Peyer's patch (tissue), 4 donors: ENCODE data around the gene GPR162. TPM values are rescaled to one million over a fixed set of nuclear protein-coding genes. Genes with fewer than 3 reads are reported as not detected.

Experiments used
- DNase-seq, 3 donors: peaks; one replicate each; pipeline ENCODE4 v3.0.0-alpha.2; 2017 to 2019
- H3K27ac ChIP-seq, 4 donors: fragments of 200-600 bp; sonication (generic); one replicate each; pipeline ENCODE4 v1.5.1; 2016 to 2019
- H3K27me3 ChIP-seq, 2 donors: fragments of 200-600 bp; sonication (generic); one replicate each; pipeline ENCODE4 v1.5.1; 2019
- H3K36me3 ChIP-seq, 3 donors: fragments of 200-600 bp; sonication (generic); one replicate each; pipeline ENCODE4 v1.5.1; 2016 to 2019
- H3K4me1 ChIP-seq, 4 donors: fragments of 200-600 bp; sonication (generic); one replicate each; pipeline ENCODE4 v1.5.1; 2016 to 2019
- H3K4me3 ChIP-seq, 4 donors: fragments of 200-600 bp; sonication (generic); 1 replicate in 3 of 4; 2 replicates in 1 of 4; pipeline ENCODE4 v1.5.1; 2016 to 2019; ENCODE audit warnings: mild to moderate bottlenecking in 1 of 4
- H3K9me3 ChIP-seq, 4 donors: fragments of 200-600 bp; sonication (generic); one replicate each; pipeline ENCODE4 v1.5.1; 2016 to 2019; ENCODE audit warnings: mild to moderate bottlenecking in 1 of 4
- POLR2A ChIP-seq, 2 donors: fragments of 450-650 bp; IDR thresholded peaks; one replicate each; pipeline ENCODE4 v1.5.1; 2017; ENCODE audit warnings: antibody characterized with exemption in 2 of 2, mild to moderate bottlenecking in 2 of 2, moderate library complexity in 2 of 2
- total RNA-seq, 4 donors: library from RNA; depleted of rRNA; stranded (reverse); fragments of >200 nt; gene quantifications; one replicate each; pipeline ENCODE4 v1.1.0, GENCODE V29; 2016
- TF ChIP-seq, protein P1 (sequence below), 6 experiments: fragments of 450-650 bp in 4 of 6; fragments of 200-600 bp in 2 of 6; sonication (generic) in 1 of 6; IDR thresholded peaks; one replicate each; pipeline ENCODE4 v1.5.1; 2017 to 2019; ENCODE audit warnings: antibody characterized with exemption in 6 of 6, mild to moderate bottlenecking in 3 of 6, moderate library complexity in 1 of 6

Gene GPR162, protein sequence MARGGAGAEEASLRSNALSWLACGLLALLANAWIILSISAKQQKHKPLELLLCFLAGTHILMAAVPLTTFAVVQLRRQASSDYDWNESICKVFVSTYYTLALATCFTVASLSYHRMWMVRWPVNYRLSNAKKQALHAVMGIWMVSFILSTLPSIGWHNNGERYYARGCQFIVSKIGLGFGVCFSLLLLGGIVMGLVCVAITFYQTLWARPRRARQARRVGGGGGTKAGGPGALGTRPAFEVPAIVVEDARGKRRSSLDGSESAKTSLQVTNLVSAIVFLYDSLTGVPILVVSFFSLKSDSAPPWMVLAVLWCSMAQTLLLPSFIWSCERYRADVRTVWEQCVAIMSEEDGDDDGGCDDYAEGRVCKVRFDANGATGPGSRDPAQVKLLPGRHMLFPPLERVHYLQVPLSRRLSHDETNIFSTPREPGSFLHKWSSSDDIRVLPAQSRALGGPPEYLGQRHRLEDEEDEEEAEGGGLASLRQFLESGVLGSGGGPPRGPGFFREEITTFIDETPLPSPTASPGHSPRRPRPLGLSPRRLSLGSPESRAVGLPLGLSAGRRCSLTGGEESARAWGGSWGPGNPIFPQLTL
- total RNA-seq: 10 to 100 TPM in 1 of 4 donors, 1 to 10 TPM in 2, not detected in 1; 2.5 to 11.6 (median 4.1) TPM

DNA sequence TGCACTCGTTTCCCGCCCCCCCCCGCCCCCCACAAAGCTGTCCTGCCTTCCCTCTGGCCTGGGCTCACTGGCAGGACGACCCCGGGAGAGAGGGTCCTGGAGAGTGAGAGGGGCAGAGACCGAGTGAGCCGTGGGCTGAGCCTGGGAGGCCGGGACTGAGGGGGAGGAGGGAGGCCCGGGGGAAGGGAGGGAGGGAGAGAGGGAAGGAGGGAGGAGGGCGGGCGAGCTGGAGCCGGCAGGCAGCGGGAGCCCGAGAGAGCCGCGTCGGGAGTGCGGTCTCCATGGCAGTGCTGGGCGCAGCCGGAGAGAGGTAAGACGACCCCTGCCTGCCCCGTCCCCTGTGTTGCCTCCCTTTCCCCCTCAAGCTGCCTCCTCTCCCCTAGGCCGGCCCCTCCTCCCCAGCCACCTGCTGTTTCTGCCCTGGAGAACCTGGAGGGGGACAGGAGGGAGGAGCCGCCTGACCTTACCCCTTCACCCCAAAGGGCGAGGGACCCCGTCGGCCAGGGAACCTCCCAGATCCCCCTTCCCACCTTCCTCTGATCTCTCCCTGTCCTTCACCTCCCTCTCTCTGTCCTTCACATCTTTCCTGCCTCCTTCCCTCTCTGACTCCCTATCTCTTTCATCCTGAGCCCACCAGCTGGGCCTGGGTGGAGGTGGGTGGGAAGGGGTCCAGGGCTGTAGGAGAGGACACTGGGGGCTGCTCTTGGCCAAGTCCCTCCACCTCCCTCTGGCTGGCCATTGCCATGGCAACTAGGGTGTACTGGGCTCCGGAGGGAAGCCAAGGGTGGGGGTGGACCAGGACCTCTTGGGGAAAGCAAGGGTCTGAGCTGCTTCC is at the start of gene GPR162:
Gene GPR162, plus strand, starts transcription at position 231 of the 835 bp plus-strand sequence. CDS start 2,078 bp downstream, outside the sequence.
- peak in 2 of 3 donors; percentile 54 to 56 for DNase-seq

DNA sequence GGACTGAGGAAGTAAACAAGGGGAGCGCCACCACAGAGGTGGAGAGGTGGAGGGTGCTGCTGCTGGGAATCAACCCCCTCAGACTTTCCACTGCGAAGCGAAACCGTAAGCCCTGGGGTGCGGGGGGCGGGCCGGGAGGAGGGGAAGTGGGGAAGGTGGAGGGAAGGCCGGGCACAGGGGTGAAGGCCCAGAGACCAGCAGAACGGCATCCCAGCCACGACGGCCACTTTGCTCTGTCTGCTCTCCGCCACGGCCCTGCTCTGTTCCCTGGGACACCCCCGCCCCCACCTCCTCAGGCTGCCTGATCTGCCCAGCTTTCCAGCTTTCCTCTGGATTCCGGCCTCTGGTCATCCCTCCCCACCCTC is 49.3 kb upstream of the GPR162 start, which contains the start of gene LAG3:
Gene LAG3, plus strand, starts transcription at position 190 of the 365 bp plus-strand sequence. CDS start 333 bp downstream, outside the sequence.
- no peak for TF ChIP-seq POLR2A (IDR thresholded peaks at IDR 0.05)
- TF ChIP-seq, protein P1, sequence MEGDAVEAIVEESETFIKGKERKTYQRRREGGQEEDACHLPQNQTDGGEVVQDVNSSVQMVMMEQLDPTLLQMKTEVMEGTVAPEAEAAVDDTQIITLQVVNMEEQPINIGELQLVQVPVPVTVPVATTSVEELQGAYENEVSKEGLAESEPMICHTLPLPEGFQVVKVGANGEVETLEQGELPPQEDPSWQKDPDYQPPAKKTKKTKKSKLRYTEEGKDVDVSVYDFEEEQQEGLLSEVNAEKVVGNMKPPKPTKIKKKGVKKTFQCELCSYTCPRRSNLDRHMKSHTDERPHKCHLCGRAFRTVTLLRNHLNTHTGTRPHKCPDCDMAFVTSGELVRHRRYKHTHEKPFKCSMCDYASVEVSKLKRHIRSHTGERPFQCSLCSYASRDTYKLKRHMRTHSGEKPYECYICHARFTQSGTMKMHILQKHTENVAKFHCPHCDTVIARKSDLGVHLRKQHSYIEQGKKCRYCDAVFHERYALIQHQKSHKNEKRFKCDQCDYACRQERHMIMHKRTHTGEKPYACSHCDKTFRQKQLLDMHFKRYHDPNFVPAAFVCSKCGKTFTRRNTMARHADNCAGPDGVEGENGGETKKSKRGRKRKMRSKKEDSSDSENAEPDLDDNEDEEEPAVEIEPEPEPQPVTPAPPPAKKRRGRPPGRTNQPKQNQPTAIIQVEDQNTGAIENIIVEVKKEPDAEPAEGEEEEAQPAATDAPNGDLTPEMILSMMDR (IDR thresholded peaks at IDR 0.05): no peak
- H3K4me1 ChIP-seq: peaks cover 0 to 64% (median 9%) of the 10 kb centered on the region in 4 donors
- H3K27ac ChIP-seq: peak within 1 kb of the TSS; percentile 57 to 79 (median 62)
- no peaks in the 10 kb centered on the region for H3K27me3 ChIP-seq
- peaks cover 0 to 14% (median 0%) of the 10 kb centered on the region in 3 donors for H3K36me3 ChIP-seq
- peak within 1 kb of the TSS; percentile 28 to 49 (median 38) for H3K4me3 ChIP-seq
- DNase-seq: peak in 1 of 3 donors; percentile 37
- no peaks in the 10 kb centered on the region for H3K9me3 ChIP-seq

More for the DNA sequence above, at the start of gene GPR162:
- H3K36me3 ChIP-seq: no peaks in the 10 kb centered on the region
- no peaks in the 10 kb centered on the region for H3K27me3 ChIP-seq
- H3K4me3 ChIP-seq: peak within 1 kb of the TSS; percentile 24 to 53 (median 40)
- no peak for TF ChIP-seq POLR2A (IDR thresholded peaks at IDR 0.05)
- TF ChIP-seq, protein P1 (IDR thresholded peaks at IDR 0.05): no peak
- H3K4me1 ChIP-seq: peaks cover 0 to under 1% (median 0%) of the 10 kb centered on the region in 4 donors
- peak within 1 kb of the TSS in 3 of 4 donors; percentile 17 to 76 (median 70) for H3K27ac ChIP-seq
- H3K9me3 ChIP-seq: no peaks in the 10 kb centered on the region

DNA sequence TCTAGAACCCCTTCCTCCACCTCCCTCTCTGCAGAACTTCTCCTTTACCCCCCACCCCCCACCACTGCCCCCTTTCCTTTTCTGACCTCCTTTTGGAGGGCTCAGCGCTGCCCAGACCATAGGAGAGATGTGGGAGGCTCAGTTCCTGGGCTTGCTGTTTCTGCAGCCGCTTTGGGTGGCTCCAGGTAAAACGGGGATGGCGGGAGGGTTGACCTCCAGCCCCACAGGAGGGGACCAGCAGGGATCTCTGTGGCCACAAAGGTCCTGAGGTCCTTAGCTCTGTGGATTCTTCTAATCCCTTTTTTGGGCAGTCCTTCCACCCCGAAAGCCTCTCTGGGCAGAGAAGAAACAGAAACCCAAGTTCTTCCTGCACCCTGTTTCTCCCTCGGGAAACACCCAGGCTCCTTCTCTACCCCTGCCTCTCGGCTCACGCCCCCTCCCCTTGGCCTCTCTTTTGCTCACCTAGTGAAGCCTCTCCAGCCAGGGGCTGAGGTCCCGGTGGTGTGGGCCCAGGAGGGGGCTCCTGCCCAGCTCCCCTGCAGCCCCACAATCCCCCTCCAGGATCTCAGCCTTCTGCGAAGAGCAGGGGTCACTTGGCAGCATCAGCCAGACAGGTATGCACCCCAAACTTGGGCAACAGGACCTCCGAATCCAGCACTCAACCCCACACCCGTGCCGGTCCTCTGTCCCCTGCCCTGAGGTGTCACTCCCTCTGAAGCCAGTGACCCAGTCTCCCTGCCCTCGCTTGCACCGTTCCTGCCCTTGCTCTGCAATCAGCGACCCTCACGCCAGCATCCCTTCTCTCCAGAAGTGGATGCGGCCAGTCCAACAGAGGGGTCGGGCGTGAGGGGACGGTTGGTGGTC is 48.7 kb upstream of the GPR162 start:
- Histone ChIP-seq H3K27me3 (no peaks in the 10 kb centered on the region), H3K9me3 (no peaks in the 10 kb centered on the region), H3K36me3 (peaks cover 0 to 14% (median 0%) of the 10 kb centered on the region in 3 donors), H3K4me1 (peaks cover 0 to 62% (median 7%) of the 10 kb centered on the region in 4 donors), H3K27ac (peak overlapping the region; percentile 57 to 79 (median 62)), H3K4me3 (peak overlapping the region; percentile 28 to 49 (median 38))
- TF ChIP-seq, protein P1 (IDR thresholded peaks at IDR 0.05): no peak
- no peak for TF ChIP-seq POLR2A (IDR thresholded peaks at IDR 0.05)
- no peak for DNase-seq

DNA sequence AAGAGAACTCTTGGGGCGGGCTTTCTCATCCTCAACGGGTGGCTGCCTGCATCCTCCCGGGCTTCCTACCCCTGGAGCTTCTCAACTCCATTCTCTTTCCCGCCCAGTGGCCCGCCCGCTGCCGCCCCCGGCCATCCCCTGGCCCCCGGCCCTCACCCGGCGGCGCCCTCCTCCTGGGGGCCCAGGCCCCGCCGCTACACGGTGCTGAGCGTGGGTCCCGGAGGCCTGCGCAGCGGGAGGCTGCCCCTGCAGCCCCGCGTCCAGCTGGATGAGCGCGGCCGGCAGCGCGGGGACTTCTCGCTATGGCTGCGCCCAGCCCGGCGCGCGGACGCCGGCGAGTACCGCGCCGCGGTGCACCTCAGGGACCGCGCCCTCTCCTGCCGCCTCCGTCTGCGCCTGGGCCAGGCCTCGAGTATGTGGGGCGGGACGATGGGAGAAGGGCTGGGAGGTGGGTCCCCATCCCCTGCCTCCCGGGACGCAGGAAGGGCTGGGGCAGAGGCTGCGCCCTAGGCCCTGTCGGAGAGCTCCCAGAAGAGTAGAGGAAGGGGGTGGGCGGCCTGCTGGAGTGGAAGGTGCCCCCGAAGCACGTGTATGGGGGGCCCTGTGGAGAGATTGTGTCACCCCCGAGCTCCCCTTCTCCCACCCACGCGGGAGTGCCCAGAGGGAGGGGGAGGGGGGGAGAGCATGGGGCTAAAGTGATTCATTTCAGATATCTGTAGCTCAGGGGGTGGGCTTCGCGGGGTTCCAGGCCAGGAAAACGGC is 47.9 kb upstream of the GPR162 start:
- Histone ChIP-seq H3K4me1 (peaks cover 0 to 61% (median 7%) of the 10 kb centered on the region in 4 donors), H3K27me3 (no peaks in the 10 kb centered on the region), H3K9me3 (no peaks in the 10 kb centered on the region), H3K4me3 (peak overlapping the region; percentile 28 to 49 (median 38)), H3K27ac (peak overlapping the region; percentile 57 to 79 (median 62)), H3K36me3 (peaks cover 0 to 14% (median 0%) of the 10 kb centered on the region in 3 donors)
- no peak for DNase-seq
- TF ChIP-seq, protein P1 (IDR thresholded peaks at IDR 0.05): no peak
- no peak for TF ChIP-seq POLR2A (IDR thresholded peaks at IDR 0.05)
